Vagina (tissue), 2 donors: ENCODE data around the gene PARP11.

ENCODE experiments used
- POLR2A ChIP-seq, 2 donors: fragments of 450-650 bp; IDR thresholded peaks; one replicate each; pipeline ENCODE4 v1.6.1; 2017; ENCODE audit warnings: antibody characterized with exemption in 2 of 2, mild to moderate bottlenecking in 2 of 2, moderate library complexity in 2 of 2
- TF ChIP-seq, protein P1 (sequence below), 3 experiments: fragments of 450-650 bp in 2 of 3; fragments of 200-600 bp in 1 of 3; sonication (generic) in 1 of 3; IDR thresholded peaks; one replicate each; pipeline ENCODE4 v1.5.1; 2017 to 2019; ENCODE audit warnings: antibody characterized with exemption in 3 of 3, mild to moderate bottlenecking in 2 of 3, moderate library complexity in 2 of 3

GRCh38 chr12:3828888-3829287 is 44.3 kb downstream of the PARP11 start:
- TF ChIP-seq, protein P1, sequence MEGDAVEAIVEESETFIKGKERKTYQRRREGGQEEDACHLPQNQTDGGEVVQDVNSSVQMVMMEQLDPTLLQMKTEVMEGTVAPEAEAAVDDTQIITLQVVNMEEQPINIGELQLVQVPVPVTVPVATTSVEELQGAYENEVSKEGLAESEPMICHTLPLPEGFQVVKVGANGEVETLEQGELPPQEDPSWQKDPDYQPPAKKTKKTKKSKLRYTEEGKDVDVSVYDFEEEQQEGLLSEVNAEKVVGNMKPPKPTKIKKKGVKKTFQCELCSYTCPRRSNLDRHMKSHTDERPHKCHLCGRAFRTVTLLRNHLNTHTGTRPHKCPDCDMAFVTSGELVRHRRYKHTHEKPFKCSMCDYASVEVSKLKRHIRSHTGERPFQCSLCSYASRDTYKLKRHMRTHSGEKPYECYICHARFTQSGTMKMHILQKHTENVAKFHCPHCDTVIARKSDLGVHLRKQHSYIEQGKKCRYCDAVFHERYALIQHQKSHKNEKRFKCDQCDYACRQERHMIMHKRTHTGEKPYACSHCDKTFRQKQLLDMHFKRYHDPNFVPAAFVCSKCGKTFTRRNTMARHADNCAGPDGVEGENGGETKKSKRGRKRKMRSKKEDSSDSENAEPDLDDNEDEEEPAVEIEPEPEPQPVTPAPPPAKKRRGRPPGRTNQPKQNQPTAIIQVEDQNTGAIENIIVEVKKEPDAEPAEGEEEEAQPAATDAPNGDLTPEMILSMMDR (IDR thresholded peaks at IDR 0.05), result no peak
- no peak for TF ChIP-seq POLR2A (IDR thresholded peaks at IDR 0.05)
